ENCODE results near the gene MT1X. TPM values are rescaled to one million over a fixed set of nuclear protein-coding genes. Genes with fewer than 3 reads are reported as not detected.

The MT1X gene
- polyA plus RNA-seq, 2 of the 4 experiments (the other 2 are of a cell fraction), result 44.0 to 131 TPM

GRCh38 chr16:56643833-56644232, 38.4 kb upstream of the MT1X start:
- POLR2A ChIA-PET, result interaction anchor here (0.6 to 2.2 kb wide), 7 partner anchors 13 to 40 kb away, joined by 3 to 33 read pairs (median 4); partner anchors contain the start of genes MT1F, MT1X and MT2A

DNA sequence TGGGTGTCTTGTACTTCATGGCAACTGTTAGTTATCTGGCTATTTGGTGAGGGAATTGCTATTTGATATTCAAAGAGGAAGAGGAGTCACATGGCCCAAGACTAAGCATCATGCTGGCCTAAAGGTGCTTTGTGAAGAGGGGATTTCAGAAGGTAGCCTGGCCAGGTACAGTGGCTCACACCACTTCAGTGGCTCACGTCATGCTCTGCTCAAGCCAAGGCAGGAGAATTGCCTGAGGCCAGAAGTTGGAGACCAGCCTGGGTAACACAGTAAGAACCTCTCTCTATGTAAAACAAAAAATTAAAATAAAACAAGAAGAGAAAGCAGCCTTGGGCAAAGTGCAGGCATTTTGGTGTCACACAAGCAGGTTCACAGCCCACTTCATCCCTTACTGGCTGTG, 37.0 kb upstream of the MT1X start:
- no peak overlapping the region for H3K27ac ChIP-seq
- H3K4me3 ChIP-seq, result no peak overlapping the region
- ATAC-seq (no peak), FAIRE-seq (no peak), DNase-seq (ENCODE audit: low read depth in 1 of 2, low spot score in 1 of 2) (no peak)
- POLR2A ChIA-PET, result no interaction called here
- H3K9me3 ChIP-seq, result no peaks in the 10 kb centered on the region
- no peak overlapping the region for H3K4me2 ChIP-seq
- peaks cover 16% of the 10 kb centered on the region for H3K4me1 ChIP-seq
- CTCF ChIA-PET, result interaction anchor here (0.6 to 25.6 kb wide), 2 partner anchors 36 to 57 kb away, joined by 3 to 340 read pairs; partner anchors contain the start of gene MT2A
- no peak for TF ChIP-seq CBX8 (IDR thresholded peaks at IDR 0.05)
- TF ChIP-seq USF2 (IDR thresholded peaks at IDR 0.05), result no peak
- TF ChIP-seq FOSB (CRISPR knock-in tag; IDR thresholded peaks at IDR 0.05), result no peak
- TF ChIP-seq, protein P1, sequence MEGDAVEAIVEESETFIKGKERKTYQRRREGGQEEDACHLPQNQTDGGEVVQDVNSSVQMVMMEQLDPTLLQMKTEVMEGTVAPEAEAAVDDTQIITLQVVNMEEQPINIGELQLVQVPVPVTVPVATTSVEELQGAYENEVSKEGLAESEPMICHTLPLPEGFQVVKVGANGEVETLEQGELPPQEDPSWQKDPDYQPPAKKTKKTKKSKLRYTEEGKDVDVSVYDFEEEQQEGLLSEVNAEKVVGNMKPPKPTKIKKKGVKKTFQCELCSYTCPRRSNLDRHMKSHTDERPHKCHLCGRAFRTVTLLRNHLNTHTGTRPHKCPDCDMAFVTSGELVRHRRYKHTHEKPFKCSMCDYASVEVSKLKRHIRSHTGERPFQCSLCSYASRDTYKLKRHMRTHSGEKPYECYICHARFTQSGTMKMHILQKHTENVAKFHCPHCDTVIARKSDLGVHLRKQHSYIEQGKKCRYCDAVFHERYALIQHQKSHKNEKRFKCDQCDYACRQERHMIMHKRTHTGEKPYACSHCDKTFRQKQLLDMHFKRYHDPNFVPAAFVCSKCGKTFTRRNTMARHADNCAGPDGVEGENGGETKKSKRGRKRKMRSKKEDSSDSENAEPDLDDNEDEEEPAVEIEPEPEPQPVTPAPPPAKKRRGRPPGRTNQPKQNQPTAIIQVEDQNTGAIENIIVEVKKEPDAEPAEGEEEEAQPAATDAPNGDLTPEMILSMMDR (IDR thresholded peaks at IDR 0.05), result no peak
- no peak for TF ChIP-seq CHD2 (IDR thresholded peaks at IDR 0.05; ENCODE audit: low read length, partially characterized antibody)
- TF ChIP-seq, protein P2, sequence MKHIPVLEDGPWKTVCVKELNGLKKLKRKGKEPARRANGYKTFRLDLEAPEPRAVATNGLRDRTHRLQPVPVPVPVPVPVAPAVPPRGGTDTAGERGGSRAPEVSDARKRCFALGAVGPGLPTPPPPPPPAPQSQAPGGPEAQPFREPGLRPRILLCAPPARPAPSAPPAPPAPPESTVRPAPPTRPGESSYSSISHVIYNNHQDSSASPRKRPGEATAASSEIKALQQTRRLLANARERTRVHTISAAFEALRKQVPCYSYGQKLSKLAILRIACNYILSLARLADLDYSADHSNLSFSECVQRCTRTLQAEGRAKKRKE (CRISPR knock-in tag; IDR thresholded peaks at IDR 0.05; ENCODE audit: low read depth), result no peak
- TF ChIP-seq, protein P3, sequence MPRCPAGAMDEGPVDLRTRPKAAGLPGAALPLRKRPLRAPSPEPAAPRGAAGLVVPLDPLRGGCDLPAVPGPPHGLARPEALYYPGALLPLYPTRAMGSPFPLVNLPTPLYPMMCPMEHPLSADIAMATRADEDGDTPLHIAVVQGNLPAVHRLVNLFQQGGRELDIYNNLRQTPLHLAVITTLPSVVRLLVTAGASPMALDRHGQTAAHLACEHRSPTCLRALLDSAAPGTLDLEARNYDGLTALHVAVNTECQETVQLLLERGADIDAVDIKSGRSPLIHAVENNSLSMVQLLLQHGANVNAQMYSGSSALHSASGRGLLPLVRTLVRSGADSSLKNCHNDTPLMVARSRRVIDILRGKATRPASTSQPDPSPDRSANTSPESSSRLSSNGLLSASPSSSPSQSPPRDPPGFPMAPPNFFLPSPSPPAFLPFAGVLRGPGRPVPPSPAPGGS (IDR thresholded peaks at IDR 0.05), result no peak
- TF ChIP-seq, protein P4, sequence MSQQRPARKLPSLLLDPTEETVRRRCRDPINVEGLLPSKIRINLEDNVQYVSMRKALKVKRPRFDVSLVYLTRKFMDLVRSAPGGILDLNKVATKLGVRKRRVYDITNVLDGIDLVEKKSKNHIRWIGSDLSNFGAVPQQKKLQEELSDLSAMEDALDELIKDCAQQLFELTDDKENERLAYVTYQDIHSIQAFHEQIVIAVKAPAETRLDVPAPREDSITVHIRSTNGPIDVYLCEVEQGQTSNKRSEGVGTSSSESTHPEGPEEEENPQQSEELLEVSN (IDR thresholded peaks at IDR 0.05; ENCODE audit: borderline replicate concordance, low read depth), result no peak
- TF ChIP-seq CBX2 (IDR thresholded peaks at IDR 0.05; ENCODE audit: borderline replicate concordance, low read depth), result no peak
- 82% methylated on average over 1 of the region's 1 CpG for WGBS (ENCODE audit: missing lambda C conversion rate)

More at GRCh38 chr16:56643833-56644232, 38.4 kb upstream of the MT1X start:
- Histone ChIP-seq H3K4me2 (peak overlapping the region; percentile 78), H3K4me3 (peak overlapping the region; percentile 38), H3K9me3 (no peaks in the 10 kb centered on the region), H3K4me1 (peaks cover 7% of the 10 kb centered on the region; the same call in 2 of the 3 replicates), H3K27ac (peak overlapping the region; percentile 72 to 90; a peak in 5 of 6 replicates)
- no peak for DNase-seq (ENCODE audit: low read depth in 1 of 2, low spot score in 1 of 2)
- no peak for FAIRE-seq
- TF ChIP-seq NFE2L2 (conservative IDR thresholded peaks at IDR 0.05; ENCODE audit: low read length) (no peak), CBX2 (IDR thresholded peaks at IDR 0.05; ENCODE audit: borderline replicate concordance, low read depth) (no peak)
- TF ChIP-seq, protein P1 (IDR thresholded peaks at IDR 0.05), result 0 out of 3 replicates have a peak, but pooled peaks have one; percentile 2
- WGBS (ENCODE audit: missing lambda C conversion rate), result 68% methylated on average over 5 of the region's 5 CpGs
- CTCF ChIA-PET, result interaction anchor here (0.7 to 25.6 kb wide), 25 partner anchors 9 to 217 kb away, joined by 3 to 340 read pairs (median 4); partner anchors contain the start of genes MT1B, MT1E, MT1G and MT1H
- ATAC-seq, result no peak

GRCh38 chr16:56645838-56646237, 36.4 kb upstream of the MT1X start:
- 0% methylated on average over 1 of the region's 1 CpG for WGBS (ENCODE audit: missing lambda C conversion rate)
- POLR2A ChIA-PET, result no interaction called here
- Histone ChIP-seq H3K4me3 (no peak overlapping the region), H3K27ac (no peak overlapping the region), H3K9me3 (no peaks in the 10 kb centered on the region), H3K4me1 (peaks cover 16% of the 10 kb centered on the region), H3K4me2 (no peak overlapping the region)
- ATAC-seq (no peak), FAIRE-seq (no peak), DNase-seq (ENCODE audit: low read depth in 1 of 2, low spot score in 1 of 2) (no peak)
- CTCF ChIA-PET, result interaction anchor here (0.6 to 25.6 kb wide), 5 partner anchors 10 to 133 kb away, joined by 3 to 340 read pairs (median 4); partner anchors contain the start of gene MT2A
- TF ChIP-seq CBX2 (IDR thresholded peaks at IDR 0.05; ENCODE audit: borderline replicate concordance, low read depth) (no peak), HOXB5 (CRISPR knock-in tag; IDR thresholded peaks at IDR 0.05) (no peak), KDM1A (IDR thresholded peaks at IDR 0.05; ENCODE audit: low read depth) (no peak), SMC3 (IDR thresholded peaks at IDR 0.05) (no peak), HDAC2 (IDR thresholded peaks at IDR 0.05) (no peak), MYC (IDR thresholded peaks at IDR 0.05; ENCODE audit: borderline replicate concordance, low read length) (no peak), HOXB13 (CRISPR knock-in tag; IDR thresholded peaks at IDR 0.05; ENCODE audit: low read depth) (no peak), RARB (CRISPR knock-in tag; IDR thresholded peaks at IDR 0.05) (no peak), RCOR1 (IDR thresholded peaks at IDR 0.05; ENCODE audit: low read depth, low read length) (no peak), BHLHE40 (IDR thresholded peaks at IDR 0.05; ENCODE audit: low read depth, low read length) (no peak), HMGXB4 (CRISPR knock-in tag; IDR thresholded peaks at IDR 0.05; ENCODE audit: borderline replicate concordance) (no peak), EHMT2 (IDR thresholded peaks at IDR 0.05; ENCODE audit: low read depth) (no peak)
- TF ChIP-seq, protein P4 (IDR thresholded peaks at IDR 0.05; ENCODE audit: borderline replicate concordance, low read depth), result no peak
